Measurements from ENCODE around the gene JAK1. TPM values are rescaled to one million over a fixed set of nuclear protein-coding genes. Genes with fewer than 3 reads are reported as not detected.

JAK1 gene
- total and polyA plus RNA-seq, 2 of the 8 experiments (the other 6 are each of a cell fraction or from before 2014, with no cell fraction given): 7.8 to 24.5 TPM

- TF ChIP-seq CHD7 (IDR thresholded peaks at IDR 0.05; ENCODE audit: insufficient replicate concordance, low read length) (no peak), SIN3A (conservative IDR thresholded peaks at IDR 0.05 in 1 of 2, IDR thresholded peaks at IDR 0.05 in 1 of 2; ENCODE audit: low read depth in 1 of 2, low read length in 2 of 2) (no peak), GTF2F1 (IDR thresholded peaks at IDR 0.05; ENCODE audit: borderline replicate concordance, low read depth, low read length) (no peak), TCF12 (IDR thresholded peaks at IDR 0.05; ENCODE audit: low read depth, low read length) (no peak), TEAD4 (IDR thresholded peaks at IDR 0.05; ENCODE audit: low read depth, low read length) (no peak), SP1 (IDR thresholded peaks at IDR 0.05; ENCODE audit: low read depth, low read length) (no peak), ATF3 (IDR thresholded peaks at IDR 0.05; ENCODE audit: insufficient read depth, low read depth, low read length) (no peak), CEBPB (IDR thresholded peaks at IDR 0.05; ENCODE audit: low read depth, low read length) (no peak)
These were observed 120.4 kb downstream of the JAK1 start (continued) for GRCh38 chr1:64845831-64846425.

Data from H1 (cell line).